AG09309 (cell line): ENCODE measurements around the gene DTX3L.

Experiments
- DNase-seq: peaks from one replicate; pipeline ENCODE4 v3.0.0-alpha.2; 2010; ENCODE audit warnings: low read depth
- H3K4me3 ChIP-seq: 2 replicates; pipeline ENCODE4 v1.5.1; 2011; ENCODE audit warnings: mild to moderate bottlenecking, low read depth, low read length, moderate library complexity; ENCODE audit not compliant: control insufficient read depth
- CTCF ChIP-seq: IDR thresholded peaks from 2 replicates; pipeline ENCODE4 v1.5.1; 2011; ENCODE audit warnings: mild to moderate bottlenecking, low read depth, low read length, inconsistent platforms; ENCODE audit not compliant: insufficient read depth, control insufficient read depth; ENCODE audit errors: missing control alignments

The DTX3L gene

DNA sequence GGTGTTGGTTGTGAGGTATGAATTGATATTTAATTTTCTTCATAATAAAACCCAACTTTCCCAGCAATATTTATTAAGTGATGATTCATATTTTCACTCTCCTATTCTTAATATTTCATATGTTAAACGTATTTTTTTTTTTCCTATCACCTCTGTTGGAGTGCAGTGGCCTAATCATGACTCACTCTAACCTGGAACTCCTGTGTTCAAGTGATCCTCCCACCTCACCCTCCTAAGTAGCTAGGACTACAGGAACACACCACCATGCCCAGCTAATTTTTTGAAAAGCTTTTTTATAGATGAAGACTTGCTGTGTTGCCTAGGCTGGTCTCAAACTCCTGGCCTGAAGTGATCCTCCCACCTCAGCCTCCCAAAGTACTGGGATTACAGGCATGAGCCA lies 22.0 kb downstream of the DTX3L start:
- H3K4me3 ChIP-seq: no peak overlapping the region
- DNase-seq: no peak
- TF ChIP-seq CTCF: no peak

- TF ChIP-seq CTCF: no peak
- no peak for DNase-seq
- H3K4me3 ChIP-seq: no peak overlapping the region
These were observed 22.8 kb downstream of the DTX3L start for GRCh38 chr3:122586773-122587485.

GRCh38 chr3:122587572-122587971 lies 23.4 kb downstream of the DTX3L start:
- DNase-seq: no peak

DNA sequence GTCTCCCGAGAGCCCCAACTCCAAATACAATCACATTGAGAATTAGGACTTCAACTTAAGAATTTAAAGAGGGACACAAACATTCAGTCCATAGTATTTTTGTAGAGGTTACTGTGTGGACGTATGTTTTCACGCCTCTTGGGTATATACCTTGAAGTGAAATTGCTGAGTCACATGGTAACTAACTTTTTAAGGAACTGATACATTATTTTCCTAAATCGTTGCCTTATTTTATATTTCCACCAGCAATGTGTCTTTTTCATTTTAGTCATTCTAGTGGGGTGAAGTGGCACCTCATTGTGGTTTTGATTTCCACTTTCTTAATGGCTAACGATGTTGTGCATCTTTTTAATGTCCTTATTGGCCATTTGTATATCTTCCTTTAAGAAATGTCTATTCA lies 25.2 kb downstream of the DTX3L start:
- no peak for DNase-seq
- TF ChIP-seq CTCF: no peak
- no peak overlapping the region for H3K4me3 ChIP-seq

More at GRCh38 chr3:122587572-122587971, 23.4 kb downstream of the DTX3L start:
- H3K4me3 ChIP-seq: no peak overlapping the region
- no peak for TF ChIP-seq CTCF

DNA sequence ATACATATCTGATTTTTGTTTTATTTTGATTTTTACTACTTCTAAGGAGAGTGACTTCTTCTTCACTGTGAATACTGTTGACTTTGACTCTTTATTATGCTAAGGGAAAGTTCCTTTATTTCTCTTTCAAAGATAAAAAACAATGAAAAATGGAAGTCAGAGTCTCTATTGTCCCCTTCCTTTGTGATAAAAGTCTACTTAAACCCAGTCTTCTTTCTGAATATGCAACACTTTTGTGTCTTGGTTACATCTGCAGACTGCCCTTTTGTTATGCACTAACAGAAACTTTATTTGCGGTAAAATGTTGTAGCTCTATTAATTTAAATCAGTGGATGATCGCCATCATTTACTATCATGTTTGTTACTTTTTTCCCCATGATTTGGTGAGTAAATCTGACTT lies 26.5 kb downstream of the DTX3L start:
- TF ChIP-seq CTCF: no peak
- no peak for DNase-seq
- no peak overlapping the region for H3K4me3 ChIP-seq

- TF ChIP-seq CTCF: no peak
- H3K4me3 ChIP-seq: no peak overlapping the region
- DNase-seq: no peak
These were observed 29.9 kb downstream of the DTX3L start for GRCh38 chr3:122594025-122594424.

GRCh38 chr3:122598151-122598550 lies 34.0 kb downstream of the DTX3L start:
- TF ChIP-seq CTCF: no peak
- DNase-seq: no peak
- no peak overlapping the region for H3K4me3 ChIP-seq
